GM10847 (cell line): ENCODE data around the gene CD79A.

Experiments
- POLR2A ChIP-seq: IDR thresholded peaks from 2 replicates; pipeline ENCODE4 v1.6.1; 2011; ENCODE audit not compliant: insufficient read length; ENCODE audit errors: extremely low read depth

The CD79A gene

DNA sequence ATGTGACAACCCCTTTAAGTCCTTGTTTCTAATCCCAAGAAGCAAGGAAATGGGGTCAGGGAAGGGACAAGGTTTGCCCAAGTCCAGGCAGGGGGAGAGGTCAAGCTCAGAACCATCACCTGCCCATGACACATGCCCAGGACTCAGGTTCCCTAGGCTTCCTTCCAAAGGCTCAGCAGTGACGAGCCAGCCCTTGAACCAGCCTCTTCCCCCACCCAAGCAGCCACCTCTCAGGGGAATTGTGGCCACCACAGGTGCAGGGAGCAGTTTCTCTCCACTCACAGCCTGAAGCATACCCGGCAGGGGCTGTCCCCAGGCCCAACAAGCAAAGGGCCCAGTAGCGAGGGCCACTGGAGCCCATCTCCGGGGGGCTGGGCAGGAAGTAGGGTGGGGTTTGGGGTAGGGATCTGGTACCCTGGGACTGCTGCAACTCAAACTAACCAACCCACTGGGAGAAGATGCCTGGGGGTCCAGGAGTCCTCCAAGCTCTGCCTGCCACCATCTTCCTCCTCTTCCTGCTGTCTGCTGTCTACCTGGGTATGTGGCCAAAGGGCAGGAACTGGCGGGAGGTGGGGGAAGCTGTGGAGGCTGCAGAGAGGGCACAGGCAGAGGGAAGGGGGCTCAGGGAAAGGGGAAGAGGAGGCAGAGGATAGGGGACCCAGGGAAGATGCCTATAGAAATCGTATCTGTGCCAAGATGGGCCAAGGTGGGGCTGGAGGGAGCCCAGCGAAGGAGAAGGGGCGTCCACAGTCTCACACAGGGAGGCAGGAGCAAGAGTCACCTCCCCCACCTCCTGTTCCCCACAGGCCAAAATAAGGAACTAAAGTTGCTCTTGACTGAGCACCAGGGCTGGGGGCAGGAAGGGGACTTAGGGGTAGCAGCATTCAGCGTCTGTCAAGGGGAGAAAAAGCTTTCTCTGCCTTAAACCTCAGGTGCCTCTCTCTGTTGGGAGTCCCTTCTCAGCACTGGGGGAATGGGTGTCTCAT lies at the start of gene CD79A:
Gene CD79A (plus strand): TSS at position 433 of the 986 bp plus-strand sequence. CDS start 26 bp downstream, at position 459.
- TF ChIP-seq POLR2A: peak; percentile 41

DNA sequence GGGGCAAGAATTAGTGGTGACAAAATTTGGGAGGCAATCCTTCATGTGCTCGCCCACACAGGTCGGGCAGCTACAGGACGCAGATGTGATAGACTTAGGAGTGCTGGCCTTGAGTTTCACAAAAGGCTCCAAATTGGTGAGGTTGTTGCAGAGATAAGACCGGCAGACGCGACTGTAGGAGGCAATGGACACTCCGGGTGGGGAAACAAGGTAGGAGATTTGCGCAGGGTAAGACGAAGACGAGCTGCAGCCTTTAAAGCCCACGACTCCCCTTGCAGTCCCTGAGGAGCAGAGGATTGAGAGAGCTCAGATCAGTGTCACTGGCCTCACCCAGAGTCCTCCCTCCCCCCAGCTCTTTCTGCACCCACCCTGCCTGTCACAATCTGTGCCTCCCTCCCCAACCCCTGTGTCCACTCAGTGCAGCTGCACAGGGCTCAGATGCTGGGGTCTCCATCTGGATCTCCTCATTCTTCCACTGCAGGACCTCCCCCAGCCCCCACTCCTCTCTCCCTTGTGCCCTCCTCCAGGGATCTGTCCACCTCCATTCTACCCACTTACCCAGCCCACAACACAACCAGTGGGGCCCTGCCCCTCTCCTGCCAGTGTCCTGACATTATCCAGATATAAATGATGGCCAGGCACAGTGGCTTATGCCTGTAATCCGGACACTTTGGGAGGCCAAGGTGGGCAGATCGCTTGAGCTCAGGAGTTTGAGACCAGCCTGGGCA lies 38.9 kb upstream of the CD79A start:
- no peak for TF ChIP-seq POLR2A

- no peak for TF ChIP-seq POLR2A
Measured at GRCh38 chr19:41839211-41839610, 37.9 kb upstream of the CD79A start.

- no peak for TF ChIP-seq POLR2A
Measured at GRCh38 chr19:41843371-41843770, 33.7 kb upstream of the CD79A start.

GRCh38 chr19:41844601-41845000 lies 32.5 kb upstream of the CD79A start, which contains the start of gene LYPD4:
LYPD4 (minus strand) TSS chr19:41844683; CDS start chr19:41839285, 5,398 bp downstream.
- no peak for TF ChIP-seq POLR2A

DNA sequence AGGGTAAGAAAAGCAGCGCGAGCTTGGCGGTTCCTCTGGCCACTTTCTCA lies 32.3 kb upstream of the CD79A start, which contains the start of gene DMRTC2:
Gene DMRTC2 (plus strand): TSS at position 42 of the 50 bp plus-strand sequence. CDS start 2,387 bp downstream, outside the sequence.
- TF ChIP-seq POLR2A: no peak

- TF ChIP-seq POLR2A: no peak
Measured at GRCh38 chr19:41845051-41845590, 32.0 kb upstream of the CD79A start.

DNA sequence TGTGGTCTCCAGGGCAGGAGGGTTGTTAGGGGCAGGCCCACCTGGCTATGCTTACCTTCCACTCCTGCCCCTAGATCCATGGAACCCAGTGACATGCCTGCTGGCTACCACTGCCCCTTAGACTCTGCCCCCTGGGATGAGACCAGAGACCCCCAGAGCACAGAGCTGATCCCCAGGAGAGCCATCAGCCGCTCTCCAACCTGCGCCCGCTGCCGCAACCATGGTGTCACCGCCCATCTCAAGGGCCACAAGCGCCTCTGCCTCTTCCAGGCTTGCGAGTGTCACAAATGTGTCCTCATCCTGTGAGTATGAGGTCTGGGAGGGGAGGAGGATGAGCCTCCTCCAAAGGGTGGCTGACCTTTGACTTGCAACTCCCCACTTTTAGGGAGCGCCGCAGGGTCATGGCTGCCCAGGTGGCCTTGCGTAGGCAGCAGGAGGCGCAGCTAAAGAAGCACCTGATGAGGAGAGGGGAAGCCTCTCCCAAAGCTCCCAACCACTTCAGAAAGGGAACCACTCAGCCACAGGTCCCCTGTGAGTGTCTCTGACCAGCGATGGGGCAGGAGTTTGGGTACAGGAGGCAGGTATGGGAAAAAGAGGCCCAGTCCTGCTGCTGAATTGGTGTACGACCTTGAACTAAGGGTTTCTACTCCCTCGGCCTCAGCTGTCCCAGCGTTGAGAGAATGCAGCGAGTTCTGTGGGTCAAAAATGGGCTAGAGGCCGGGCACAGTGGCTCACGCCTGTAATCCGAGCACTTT lies 29.6 kb upstream of the CD79A start:
- TF ChIP-seq POLR2A: no peak

- no peak for TF ChIP-seq POLR2A
Measured at GRCh38 chr19:41848666-41849065, 28.4 kb upstream of the CD79A start.

DNA sequence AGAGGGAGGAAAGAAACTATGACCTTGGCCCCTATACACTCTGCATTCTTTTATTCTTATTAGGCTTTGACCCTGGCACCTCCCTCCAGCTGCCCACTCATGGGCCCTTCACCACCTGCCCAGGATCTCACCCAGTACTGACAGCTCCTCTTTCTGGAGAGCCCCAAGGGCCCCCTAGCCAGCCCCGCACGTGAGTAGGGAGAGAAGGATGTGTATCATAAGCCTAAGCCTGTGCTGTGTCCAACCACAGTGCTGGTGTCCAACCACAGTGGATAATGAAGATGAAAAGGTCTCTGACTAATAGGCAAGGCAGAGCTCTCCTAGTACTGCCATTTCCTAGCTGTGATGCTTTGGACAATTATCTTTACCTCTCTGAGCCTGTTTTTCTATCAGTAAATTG lies 28.0 kb upstream of the CD79A start:
- no peak for TF ChIP-seq POLR2A

DNA sequence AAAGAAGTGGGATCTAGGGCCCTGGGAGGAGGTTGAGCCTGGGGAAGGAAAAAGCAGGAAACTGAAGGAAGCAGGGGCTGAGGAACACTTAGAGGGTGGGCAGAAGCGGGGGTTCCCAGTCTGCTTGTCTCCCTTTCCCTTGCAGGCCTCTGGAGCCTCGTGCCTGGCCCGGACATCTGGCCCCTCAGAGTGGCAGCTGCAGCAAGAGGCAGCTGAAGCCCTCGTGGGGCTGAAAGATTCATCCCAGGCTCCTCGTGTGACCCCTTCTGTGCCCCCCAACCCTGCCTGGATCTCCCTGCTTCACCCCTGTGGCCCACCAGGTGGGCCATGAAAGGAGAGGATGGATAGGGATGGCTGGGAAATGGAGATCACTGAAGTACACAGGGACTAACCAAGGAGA lies 26.7 kb upstream of the CD79A start:
- TF ChIP-seq POLR2A: no peak

DNA sequence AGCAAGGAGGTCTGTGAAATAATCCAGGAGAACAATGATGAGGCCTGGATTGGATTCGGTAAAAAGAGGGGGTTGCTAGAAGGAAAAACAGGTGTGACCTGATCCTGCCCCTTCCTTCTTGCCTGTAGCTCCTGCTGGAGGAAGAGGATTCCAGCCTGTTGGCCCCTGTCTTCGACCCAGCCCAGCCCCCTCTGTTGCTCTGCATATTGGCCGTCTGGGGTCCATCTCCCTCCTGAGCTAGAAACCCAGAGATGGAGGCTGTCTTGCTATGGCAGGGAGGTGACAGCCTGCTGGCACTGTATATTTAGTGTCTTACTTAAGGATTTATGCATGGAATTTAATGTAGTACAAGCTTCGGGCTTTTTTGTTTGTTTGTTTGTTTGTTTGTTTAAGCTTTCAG lies 25.6 kb upstream of the CD79A start:
- TF ChIP-seq POLR2A: no peak

GRCh38 chr19:41853344-41853743 lies 23.7 kb upstream of the CD79A start:
- TF ChIP-seq POLR2A: no peak

DNA sequence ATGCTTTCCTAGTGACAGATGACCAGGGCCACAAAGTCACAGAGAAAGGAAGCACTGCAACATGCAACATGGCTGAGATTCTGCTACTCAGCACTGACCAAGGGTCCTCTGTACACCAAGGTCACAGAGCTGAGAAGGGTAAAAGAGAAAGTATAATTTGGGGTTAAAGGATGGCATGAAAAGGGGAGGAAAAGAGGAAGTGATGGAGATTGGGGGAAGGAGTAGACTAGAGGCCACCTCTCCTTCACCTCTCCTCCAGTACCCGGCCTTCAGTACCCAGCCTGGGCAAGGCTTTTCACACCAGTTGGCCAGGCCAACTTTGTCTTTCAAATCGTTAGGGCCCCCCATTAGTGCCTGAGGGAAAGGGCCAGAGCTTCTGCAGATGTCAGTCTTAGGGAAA lies 23.3 kb upstream of the CD79A start:
- no peak for TF ChIP-seq POLR2A

DNA sequence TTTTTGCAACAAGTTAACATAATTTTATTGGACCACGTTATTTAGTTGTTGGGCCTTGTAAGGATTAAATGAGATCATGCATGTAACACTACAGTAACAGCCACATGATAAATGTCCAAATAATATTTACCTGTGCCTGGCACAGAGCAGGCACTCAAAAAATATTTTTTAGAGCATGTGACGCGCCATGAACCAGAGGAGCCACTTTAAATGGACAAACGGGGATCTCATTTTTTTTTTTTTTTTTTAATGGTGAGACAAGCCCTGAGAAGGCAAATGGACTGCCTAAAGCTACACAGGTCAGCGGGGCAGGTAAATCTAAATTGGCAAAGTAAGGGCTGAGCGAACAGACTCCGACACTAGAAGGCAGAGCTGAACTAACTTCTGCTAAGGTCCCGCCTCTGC lies 17.9 kb upstream of the CD79A start:
- TF ChIP-seq POLR2A: no peak
